ENCODE data around the gene KAT6B. TPM values are rescaled to one million over a fixed set of nuclear protein-coding genes. Genes with fewer than 3 reads are reported as not detected.

The KAT6B gene
- total RNA-seq, 1 donor from 2014 or later = 59.2 TPM

- intact Hi-C loops (cut with DNase I) = no loop called here
- Histone ChIP-seq H3K36me3 (no peaks in the 10 kb centered on the region), H3K4me3 (no peak overlapping the region), H3K9me3 (no peaks in the 10 kb centered on the region), H3K27ac (no peak overlapping the region), H3K4me1 (no peaks in the 10 kb centered on the region), H3K27me3 (no peaks in the 10 kb centered on the region)
- TF ChIP-seq POLR2A (IDR thresholded peaks at IDR 0.05) (no peak), POLR2AphosphoS5 (IDR thresholded peaks at IDR 0.05; ENCODE audit: insufficient read depth in 1 of 2, low read depth in 1 of 2) (no peak), CTCF (IDR thresholded peaks at IDR 0.05) (no peak)
- DNase-seq (ENCODE audit: extremely low spot score in 2 of 2) = no peak
These were observed 211.1 kb downstream of the KAT6B start for GRCh38 chr10:75037171-75038153.

GRCh38 chr10:75038335-75038734 is 211.9 kb downstream of the KAT6B start:
- Histone ChIP-seq H3K9me3 (no peaks in the 10 kb centered on the region), H3K27me3 (no peaks in the 10 kb centered on the region), H3K4me3 (no peak overlapping the region), H3K27ac (no peak overlapping the region), H3K36me3 (no peaks in the 10 kb centered on the region), H3K4me1 (no peaks in the 10 kb centered on the region)
- intact Hi-C loops (cut with DNase I) = no loop called here
- DNase-seq (ENCODE audit: extremely low spot score in 2 of 2) = no peak
- TF ChIP-seq POLR2A (IDR thresholded peaks at IDR 0.05) = no peak
- no peak for TF ChIP-seq POLR2AphosphoS5 (IDR thresholded peaks at IDR 0.05; ENCODE audit: insufficient read depth in 1 of 2, low read depth in 1 of 2)
- no peak for TF ChIP-seq CTCF (IDR thresholded peaks at IDR 0.05)

GRCh38 chr10:75040576-75040975 is 214.2 kb downstream of the KAT6B start:
- Histone ChIP-seq H3K4me1 (peaks cover 4% of the 10 kb centered on the region), H3K4me3 (no peak overlapping the region), H3K27ac (no peak overlapping the region), H3K27me3 (no peaks in the 10 kb centered on the region), H3K36me3 (no peaks in the 10 kb centered on the region), H3K9me3 (no peaks in the 10 kb centered on the region)
- no peak for DNase-seq (ENCODE audit: extremely low spot score in 2 of 2)
- intact Hi-C loops (cut with DNase I) = no loop called here
- TF ChIP-seq CTCF (IDR thresholded peaks at IDR 0.05) (no peak), POLR2A (IDR thresholded peaks at IDR 0.05) (no peak), POLR2AphosphoS5 (IDR thresholded peaks at IDR 0.05; ENCODE audit: insufficient read depth in 1 of 2, low read depth in 1 of 2) (no peak)

GRCh38 chr10:75042292-75042974 is 216.0 kb downstream of the KAT6B start:
- intact Hi-C loops (cut with DNase I) = no loop called here
- DNase-seq (ENCODE audit: extremely low spot score in 2 of 2) = no peak
- H3K36me3 ChIP-seq = no peaks in the 10 kb centered on the region

More at GRCh38 chr10:75042292-75042974, 216.0 kb downstream of the KAT6B start:
- no peaks in the 10 kb centered on the region for H3K9me3 ChIP-seq
- H3K4me1 ChIP-seq = peaks cover 4% of the 10 kb centered on the region
- H3K4me3 ChIP-seq = no peak overlapping the region
- H3K27me3 ChIP-seq = no peaks in the 10 kb centered on the region
- no peak for TF ChIP-seq POLR2AphosphoS5 (IDR thresholded peaks at IDR 0.05; ENCODE audit: insufficient read depth in 1 of 2, low read depth in 1 of 2)
- no peak for TF ChIP-seq CTCF (IDR thresholded peaks at IDR 0.05)
- no peak for TF ChIP-seq POLR2A (IDR thresholded peaks at IDR 0.05)
- no peak overlapping the region for H3K27ac ChIP-seq

Measured in vagina (tissue), 2 donors.